Measurements from ENCODE around the gene SLC6A20. TPM values are rescaled to one million over a fixed set of nuclear protein-coding genes. Genes with fewer than 3 reads are reported as not detected.

The SLC6A20 gene
- not detected in 2 replicates for total RNA-seq

GRCh38 chr3:45795882-45796765 lies at the start of gene SLC6A20:
Gene SLC6A20, minus strand, starts transcription at chr3:45796536. Its CDS starts 117 bp downstream, at chr3:45796419.

GRCh38 chr3:45841757-45842491 lies 45.6 kb upstream of the SLC6A20 start, which contains the start of gene LZTFL1:
Gene LZTFL1, minus strand, starts transcription at chr3:45842119. Its CDS starts 128 bp downstream, at chr3:45841991.

Other genes with a start within 250 kb of the SLC6A20 start
- 9.4 and 9.5 TPM in 2 replicates for gene LIMD1, start 201.8 kb downstream of the SLC6A20 start, total RNA-seq
- gene SACM1L, start 107.1 kb downstream of the SLC6A20 start, total RNA-seq: 27.1 and 32.4 TPM in 2 replicates
- gene LZTFL1, start 45.6 kb upstream of the SLC6A20 start, total RNA-seq: 10.7 and 12.5 TPM in 2 replicates
- gene CCR9, start 90.0 kb upstream of the SLC6A20 start, total RNA-seq: not detected in 2 replicates
- gene CXCR6, start 146.9 kb upstream of the SLC6A20 start, total RNA-seq: not detected in 2 replicates
- 29.7 and 30.9 TPM in 2 replicates for gene FYCO1, start 199.3 kb upstream of the SLC6A20 start, total RNA-seq
- under 0.01 TPM in 1 of 2 replicates, not detected in the other for gene XCR1, start 230.9 kb upstream of the SLC6A20 start, total RNA-seq

All from bronchial smooth muscle cell (primary cell).